DND-41 (cell line): ENCODE data around the gene TH.

Experiments used
- ATAC-seq: fragments of 200-7000 bp; cut with Tn5 transposase; 3 replicates; pipeline ENCODE4 v1.9.1; 2021; ENCODE audit warnings: low read depth; ENCODE audit not compliant: insufficient read depth
- DNase-seq: peaks from one replicate; pipeline ENCODE4 v3.0.0-alpha.2; 2020
- H2AFZ ChIP-seq: 2 replicates; pipeline ENCODE4 v1.6.0; 2012; ENCODE audit warnings: low read depth, low read length
- H3K27ac ChIP-seq: 2 replicates; pipeline ENCODE4 v1.5.1; 2012; ENCODE audit warnings: low read length, inconsistent platforms
- H3K27me3 ChIP-seq: fragments of 200-600 bp; sonication (generic); 2 replicates; pipeline ENCODE4 v1.6.0; 2012; ENCODE audit warnings: low read length, mild to moderate bottlenecking, inconsistent platforms; ENCODE audit not compliant: insufficient read depth, poor library complexity
- H3K36me3 ChIP-seq: 2 replicates; pipeline ENCODE4 v1.5.1; 2012; ENCODE audit warnings: low read length, inconsistent platforms; ENCODE audit not compliant: insufficient read depth
- H3K4me1 ChIP-seq: 2 replicates; pipeline ENCODE4 v1.5.1; 2012; ENCODE audit warnings: mild to moderate bottlenecking, low read length; ENCODE audit not compliant: insufficient read depth
- H3K4me2 ChIP-seq: 2 replicates; pipeline ENCODE4 v1.6.0; 2012; ENCODE audit warnings: mild to moderate bottlenecking, moderate library complexity, low read length, inconsistent platforms; ENCODE audit not compliant: insufficient read depth
- H3K4me3 ChIP-seq, 2 experiments: fragments of 200-600 bp in 1 of 2; shearing (Covaris generic) in 1 of 2; 2 replicates each; pipeline ENCODE4 v1.5.1; 2012 to 2016; ENCODE audit warnings: inconsistent platforms in 2 of 2, low read length in 2 of 2, mild to moderate bottlenecking in 2 of 2, low read depth in 1 of 2, moderate library complexity in 1 of 2
- H3K79me2 ChIP-seq: 2 replicates; pipeline ENCODE4 v1.6.0; 2012; ENCODE audit warnings: low read length, inconsistent platforms; ENCODE audit not compliant: insufficient read depth
- H3K9ac ChIP-seq: 2 replicates; pipeline ENCODE4 v1.6.0; 2012; ENCODE audit warnings: low read depth, mild to moderate bottlenecking, inconsistent platforms, low read length, moderate library complexity
- H3K9me3 ChIP-seq: 2 replicates; pipeline ENCODE4 v1.5.1; 2012; ENCODE audit warnings: low read length, moderate library complexity, mild to moderate bottlenecking, inconsistent platforms; ENCODE audit not compliant: insufficient read depth, severe bottlenecking
- H4K20me1 ChIP-seq: 2 replicates; pipeline ENCODE4 v1.6.0; 2012; ENCODE audit warnings: low read length; ENCODE audit not compliant: insufficient read depth
- EZH2 ChIP-seq: IDR thresholded peaks from 3 replicates; pipeline ENCODE4 v1.6.1; 2012; ENCODE audit warnings: borderline replicate concordance, low read depth, mild to moderate bottlenecking, moderate library complexity, low read length, inconsistent platforms; ENCODE audit not compliant: severe bottlenecking
- TF ChIP-seq, protein P1 (sequence below): IDR thresholded peaks from 2 replicates; pipeline ENCODE4 v1.5.1; 2012; ENCODE audit warnings: borderline replicate concordance, low read length, moderate library complexity, mild to moderate bottlenecking; ENCODE audit not compliant: poor library complexity, severe bottlenecking; ENCODE audit errors: extremely low read depth

The TH gene

GRCh38 chr11:2186669-2187279, 15.2 kb upstream of the TH start:
- H4K20me1 ChIP-seq, result no peaks in the 10 kb centered on the region; the same call in 1 of the 2 replicates
- H3K36me3 ChIP-seq, result no peaks in the 10 kb centered on the region
- no peaks in the 10 kb centered on the region for H3K79me2 ChIP-seq
- H3K9ac ChIP-seq, result no peak overlapping the region
- H3K4me2 ChIP-seq, result no peak overlapping the region
- H3K4me3 ChIP-seq, result no peak overlapping the region
- H2AFZ ChIP-seq, result no peak overlapping the region
- no peaks in the 10 kb centered on the region for H3K9me3 ChIP-seq
- no peak overlapping the region for H3K27ac ChIP-seq
- DNase-seq, result peak; percentile 56
- no peak for TF ChIP-seq EZH2
- TF ChIP-seq, protein P1, sequence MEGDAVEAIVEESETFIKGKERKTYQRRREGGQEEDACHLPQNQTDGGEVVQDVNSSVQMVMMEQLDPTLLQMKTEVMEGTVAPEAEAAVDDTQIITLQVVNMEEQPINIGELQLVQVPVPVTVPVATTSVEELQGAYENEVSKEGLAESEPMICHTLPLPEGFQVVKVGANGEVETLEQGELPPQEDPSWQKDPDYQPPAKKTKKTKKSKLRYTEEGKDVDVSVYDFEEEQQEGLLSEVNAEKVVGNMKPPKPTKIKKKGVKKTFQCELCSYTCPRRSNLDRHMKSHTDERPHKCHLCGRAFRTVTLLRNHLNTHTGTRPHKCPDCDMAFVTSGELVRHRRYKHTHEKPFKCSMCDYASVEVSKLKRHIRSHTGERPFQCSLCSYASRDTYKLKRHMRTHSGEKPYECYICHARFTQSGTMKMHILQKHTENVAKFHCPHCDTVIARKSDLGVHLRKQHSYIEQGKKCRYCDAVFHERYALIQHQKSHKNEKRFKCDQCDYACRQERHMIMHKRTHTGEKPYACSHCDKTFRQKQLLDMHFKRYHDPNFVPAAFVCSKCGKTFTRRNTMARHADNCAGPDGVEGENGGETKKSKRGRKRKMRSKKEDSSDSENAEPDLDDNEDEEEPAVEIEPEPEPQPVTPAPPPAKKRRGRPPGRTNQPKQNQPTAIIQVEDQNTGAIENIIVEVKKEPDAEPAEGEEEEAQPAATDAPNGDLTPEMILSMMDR, result peak; percentile 66
- no peaks in the 10 kb centered on the region for H3K27me3 ChIP-seq
- peak; percentile 75 for ATAC-seq
- peaks cover 12% of the 10 kb centered on the region for H3K4me1 ChIP-seq

DNA sequence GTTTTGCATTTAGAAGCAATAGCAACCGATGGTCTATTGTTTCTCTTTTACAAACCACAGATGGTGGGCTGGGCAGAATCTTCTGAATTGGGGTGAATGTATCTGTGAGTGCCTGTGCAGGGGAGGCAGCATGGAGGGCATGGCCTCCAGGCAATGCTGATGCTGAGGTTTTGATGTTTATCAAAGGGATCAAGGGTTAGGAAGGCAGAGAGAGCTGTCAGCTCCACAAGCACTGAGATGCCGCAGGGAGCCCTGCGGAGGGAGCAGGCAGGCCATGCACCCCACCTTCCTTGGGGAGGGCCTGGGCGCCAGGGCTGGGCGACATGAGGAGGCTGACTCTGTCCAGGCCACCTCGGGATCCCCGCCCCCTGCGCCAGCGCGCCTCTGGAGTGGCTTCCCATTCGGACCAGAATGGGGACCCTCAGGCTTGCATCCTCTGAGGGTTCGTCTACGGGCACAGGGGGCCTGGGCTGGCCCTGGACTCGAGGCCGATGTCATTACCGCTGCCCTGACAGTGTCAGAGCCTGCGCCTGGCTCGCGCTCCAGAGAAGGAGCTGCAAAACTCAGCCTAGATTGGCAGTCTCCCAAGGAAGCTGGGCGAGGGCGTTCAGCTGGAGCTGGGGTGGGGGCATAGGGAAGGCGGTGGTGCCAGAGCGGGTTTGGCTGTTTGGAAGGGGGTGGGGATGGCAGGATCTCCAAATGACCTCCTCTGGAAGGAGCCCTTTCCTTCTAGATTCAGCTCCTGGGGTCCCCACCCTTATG, 13.9 kb upstream of the TH start:
- Histone ChIP-seq H3K27me3 (no peaks in the 10 kb centered on the region), H3K4me3 (no peak overlapping the region), H3K9me3 (no peaks in the 10 kb centered on the region), H3K4me2 (no peak overlapping the region), H3K4me1 (peaks cover 12% of the 10 kb centered on the region), H3K79me2 (no peaks in the 10 kb centered on the region), H2AFZ (no peak overlapping the region), H3K9ac (no peak overlapping the region), H4K20me1 (no peaks in the 10 kb centered on the region; the same call in 1 of the 2 replicates), H3K27ac (no peak overlapping the region), H3K36me3 (no peaks in the 10 kb centered on the region)
- TF ChIP-seq, protein P1, result no peak
- no peak for TF ChIP-seq EZH2
- peak; percentile 37; the same call in 2 of the 3 replicates for ATAC-seq
- peak; percentile 17 for DNase-seq

DNA sequence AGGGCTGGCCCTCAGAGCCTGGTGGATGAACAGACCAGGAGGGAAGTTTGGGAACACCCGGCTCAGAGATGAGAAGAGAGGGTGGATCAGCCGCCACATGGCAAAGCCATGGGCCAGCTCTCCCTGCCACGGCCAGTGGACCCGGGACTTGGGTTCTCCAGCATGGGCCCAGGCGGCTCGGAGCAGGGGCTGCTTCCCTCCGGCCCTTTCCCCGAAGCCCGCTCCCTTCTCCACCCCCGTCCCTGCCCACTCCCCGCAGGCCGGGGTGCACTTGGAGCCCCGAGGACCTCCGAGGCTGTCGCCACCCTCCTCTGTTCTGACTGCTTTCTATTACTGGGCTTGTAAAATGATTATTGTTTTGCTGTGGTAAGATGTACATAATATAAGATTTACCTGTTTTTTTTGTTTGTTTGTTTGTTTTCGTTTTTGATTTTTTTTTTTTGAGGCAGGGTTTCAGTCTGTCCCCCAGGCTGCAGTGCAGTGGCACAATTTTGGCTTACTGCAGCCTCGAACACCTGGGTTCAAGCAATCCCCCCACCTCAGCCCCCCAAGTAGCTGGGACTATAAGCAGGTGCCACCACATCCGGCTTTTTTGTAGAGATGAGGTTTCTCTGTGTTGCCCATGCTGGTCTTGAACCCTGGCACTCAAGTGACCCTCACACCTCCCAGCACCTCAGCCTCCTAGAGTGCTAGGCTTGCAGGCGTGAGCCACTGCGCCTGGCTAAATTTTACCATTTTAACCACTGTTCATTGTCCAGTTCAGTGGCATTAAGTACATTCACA, 11.3 kb upstream of the TH start:
- no peak overlapping the region for H3K9ac ChIP-seq
- peak; percentile 69 for ATAC-seq
- no peak overlapping the region for H2AFZ ChIP-seq
- no peaks in the 10 kb centered on the region for H3K36me3 ChIP-seq
- no peaks in the 10 kb centered on the region for H3K27me3 ChIP-seq
- peak; percentile 57 for DNase-seq
- H3K27ac ChIP-seq, result no peak overlapping the region
- H4K20me1 ChIP-seq, result no peaks in the 10 kb centered on the region; the same call in none of the 2 replicates
- H3K4me1 ChIP-seq, result peaks cover 12% of the 10 kb centered on the region
- H3K79me2 ChIP-seq, result no peaks in the 10 kb centered on the region
- no peak overlapping the region for H3K4me2 ChIP-seq
- H3K4me3 ChIP-seq, result no peak overlapping the region
- TF ChIP-seq EZH2, result no peak
- TF ChIP-seq, protein P1, result no peak
- no peaks in the 10 kb centered on the region for H3K9me3 ChIP-seq
